ENCODE results near the gene TMEM164. TPM values are rescaled to one million over a fixed set of nuclear protein-coding genes. Genes with fewer than 3 reads are reported as not detected.
A peak's percentile ranks its signal among the peaks of the same experiment; 100 is the strongest.

The TMEM164 gene
- polyA plus RNA-seq, 1 donor (not counting 4 experiments of a cell fraction or from before 2014, with no cell fraction given): 15.3 TPM

DNA sequence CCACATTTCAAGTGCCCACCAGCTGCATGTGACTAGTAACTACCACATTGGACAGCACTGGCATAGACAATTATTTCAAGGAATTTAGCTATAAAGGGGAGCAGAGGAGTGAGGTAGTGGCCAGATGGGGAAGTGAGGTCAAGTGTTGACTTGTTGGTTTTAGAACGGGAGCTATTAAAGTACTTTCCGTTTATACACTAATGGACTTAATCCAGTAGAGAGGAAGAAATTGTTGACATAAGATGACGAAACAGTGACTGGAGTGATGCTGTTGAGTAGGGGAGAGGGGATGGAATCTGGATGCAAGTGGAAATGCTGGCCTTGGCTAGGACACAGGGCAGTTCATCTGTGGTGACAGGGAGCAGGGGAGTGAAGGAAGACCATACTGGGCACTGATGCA lies 160.6 kb downstream of the TMEM164 start:
- Histone ChIP-seq H2AFZ (ENCODE audit: control insufficient read depth, low read length) (no peak overlapping the region), H4K20me1 (ENCODE audit: control insufficient read depth, extremely low read depth, insufficient read depth, low read length) (peaks cover 3% of the 10 kb centered on the region), H3K4me3 (ENCODE audit: control insufficient read depth in 2 of 3, extremely low read depth in 1 of 3, insufficient read depth in 2 of 3, low read depth in 1 of 3, low read length in 3 of 3) (no peak overlapping the region), H3K27me3 (ENCODE audit: control insufficient read depth, extremely low read depth, insufficient read depth, low read length) (peaks cover 3% of the 10 kb centered on the region), H3K79me2 (ENCODE audit: control insufficient read depth, insufficient read depth, low read length) (no peaks in the 10 kb centered on the region), H3K4me1 (ENCODE audit: control insufficient read depth, extremely low read depth, insufficient read depth, low read length) (peaks cover 11% of the 10 kb centered on the region), H3K36me3 (ENCODE audit: control insufficient read depth in 2 of 2, extremely low read depth in 1 of 2, insufficient read depth in 2 of 2, low read length in 2 of 2) (peaks cover 0 to 4% of the 10 kb centered on the region in 2 experiments), H3K27ac (ENCODE audit: control insufficient read depth, insufficient read depth, low read length) (no peak overlapping the region), H3K9me1 (ENCODE audit: control insufficient read depth, extremely low read depth, insufficient read depth, low read length) (peaks cover 2% of the 10 kb centered on the region), H3K9ac (ENCODE audit: control insufficient read depth, extremely low read depth, insufficient read depth, low read length) (no peak overlapping the region), H3K4me2 (ENCODE audit: control insufficient read depth, extremely low read depth, insufficient read depth, low read depth, low read length) (no peak overlapping the region), H3K9me3 (ENCODE audit: control insufficient read depth, low read depth, low read length) (no peaks in the 10 kb centered on the region)
- no peak for DNase-seq (ENCODE audit: low read depth, low spot score)
- TF ChIP-seq, protein P1, sequence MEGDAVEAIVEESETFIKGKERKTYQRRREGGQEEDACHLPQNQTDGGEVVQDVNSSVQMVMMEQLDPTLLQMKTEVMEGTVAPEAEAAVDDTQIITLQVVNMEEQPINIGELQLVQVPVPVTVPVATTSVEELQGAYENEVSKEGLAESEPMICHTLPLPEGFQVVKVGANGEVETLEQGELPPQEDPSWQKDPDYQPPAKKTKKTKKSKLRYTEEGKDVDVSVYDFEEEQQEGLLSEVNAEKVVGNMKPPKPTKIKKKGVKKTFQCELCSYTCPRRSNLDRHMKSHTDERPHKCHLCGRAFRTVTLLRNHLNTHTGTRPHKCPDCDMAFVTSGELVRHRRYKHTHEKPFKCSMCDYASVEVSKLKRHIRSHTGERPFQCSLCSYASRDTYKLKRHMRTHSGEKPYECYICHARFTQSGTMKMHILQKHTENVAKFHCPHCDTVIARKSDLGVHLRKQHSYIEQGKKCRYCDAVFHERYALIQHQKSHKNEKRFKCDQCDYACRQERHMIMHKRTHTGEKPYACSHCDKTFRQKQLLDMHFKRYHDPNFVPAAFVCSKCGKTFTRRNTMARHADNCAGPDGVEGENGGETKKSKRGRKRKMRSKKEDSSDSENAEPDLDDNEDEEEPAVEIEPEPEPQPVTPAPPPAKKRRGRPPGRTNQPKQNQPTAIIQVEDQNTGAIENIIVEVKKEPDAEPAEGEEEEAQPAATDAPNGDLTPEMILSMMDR (optimal IDR thresholded peaks at IDR 0.05 in 1 of 3, IDR thresholded peaks at IDR 0.05 in 1 of 3, conservative IDR thresholded peaks at IDR 0.05 in 1 of 3; ENCODE audit: extremely low read depth in 1 of 3, insufficient read depth in 2 of 3, low read length in 3 of 3): no peak
- no peak for TF ChIP-seq EZH2 (IDR thresholded peaks at IDR 0.05; ENCODE audit: low read length)
- dilution Hi-C loops (cut with MboI; ENCODE audit: extremely low pct_ligation_motif_present, low sequenced_read_pairs): no loop called here
- no peak for FAIRE-seq

DNA sequence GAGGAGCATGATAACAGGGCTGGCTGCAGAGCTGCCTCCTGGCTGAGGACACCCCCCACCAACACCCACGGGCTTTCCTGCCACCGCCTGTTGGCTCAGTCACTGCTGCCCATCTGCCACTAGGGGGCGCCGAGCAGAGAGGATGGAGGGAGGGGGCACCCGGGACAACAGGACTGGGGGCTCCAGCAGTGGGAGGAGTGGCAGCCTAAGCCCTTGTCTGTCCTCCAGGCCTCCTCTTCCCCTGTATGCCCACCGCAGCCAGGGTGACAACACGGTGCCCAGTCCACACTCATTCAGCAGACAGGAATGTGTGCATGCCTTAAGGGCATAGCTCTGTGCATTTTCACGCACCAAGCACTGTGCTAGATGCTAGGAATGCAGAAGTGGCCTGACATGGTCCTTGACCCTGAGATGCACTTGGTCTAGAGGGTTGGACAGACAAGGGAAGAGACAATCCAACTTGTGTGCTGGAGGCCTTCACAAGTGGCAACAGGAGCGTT lies 165.1 kb downstream of the TMEM164 start:
- Histone ChIP-seq H3K36me3 (ENCODE audit: control insufficient read depth in 2 of 2, extremely low read depth in 1 of 2, insufficient read depth in 2 of 2, low read length in 2 of 2) (no peaks in the 10 kb centered on the region), H3K4me3 (ENCODE audit: control insufficient read depth in 2 of 3, extremely low read depth in 1 of 3, insufficient read depth in 2 of 3, low read depth in 1 of 3, low read length in 3 of 3) (no peak overlapping the region), H3K9me3 (ENCODE audit: control insufficient read depth, low read depth, low read length) (no peaks in the 10 kb centered on the region), H3K4me2 (ENCODE audit: control insufficient read depth, extremely low read depth, insufficient read depth, low read depth, low read length) (no peak overlapping the region), H3K27me3 (ENCODE audit: control insufficient read depth, extremely low read depth, insufficient read depth, low read length) (peaks cover 3% of the 10 kb centered on the region), H3K4me1 (ENCODE audit: control insufficient read depth, extremely low read depth, insufficient read depth, low read length) (no peaks in the 10 kb centered on the region), H3K79me2 (ENCODE audit: control insufficient read depth, insufficient read depth, low read length) (no peaks in the 10 kb centered on the region), H3K9ac (ENCODE audit: control insufficient read depth, extremely low read depth, insufficient read depth, low read length) (no peak overlapping the region), H3K27ac (ENCODE audit: control insufficient read depth, insufficient read depth, low read length) (no peak overlapping the region), H3K9me1 (ENCODE audit: control insufficient read depth, extremely low read depth, insufficient read depth, low read length) (no peaks in the 10 kb centered on the region), H2AFZ (ENCODE audit: control insufficient read depth, low read length) (no peak overlapping the region), H4K20me1 (ENCODE audit: control insufficient read depth, extremely low read depth, insufficient read depth, low read length) (no peaks in the 10 kb centered on the region)
- dilution Hi-C loops (cut with MboI; ENCODE audit: extremely low pct_ligation_motif_present, low sequenced_read_pairs): no loop called here
- TF ChIP-seq, protein P1 (optimal IDR thresholded peaks at IDR 0.05 in 1 of 3, IDR thresholded peaks at IDR 0.05 in 1 of 3, conservative IDR thresholded peaks at IDR 0.05 in 1 of 3; ENCODE audit: extremely low read depth in 1 of 3, insufficient read depth in 2 of 3, low read length in 3 of 3): peak; percentile 44 to 63 (median 53)
- TF ChIP-seq EZH2 (IDR thresholded peaks at IDR 0.05; ENCODE audit: low read length): no peak
- DNase-seq (ENCODE audit: low read depth, low spot score) (no peak), FAIRE-seq (no peak)
